Measurements from ENCODE around the gene LCN6. TPM values are rescaled to one million over a fixed set of nuclear protein-coding genes. Genes with fewer than 3 reads are reported as not detected.

The LCN6 gene
- total and polyA plus RNA-seq, 9 of the 15 experiments (the other 6 are each of a cell fraction or from before 2014, with no cell fraction given) = 0.10 to 0.45 (median 0.37) TPM; not detected in 5

DNA sequence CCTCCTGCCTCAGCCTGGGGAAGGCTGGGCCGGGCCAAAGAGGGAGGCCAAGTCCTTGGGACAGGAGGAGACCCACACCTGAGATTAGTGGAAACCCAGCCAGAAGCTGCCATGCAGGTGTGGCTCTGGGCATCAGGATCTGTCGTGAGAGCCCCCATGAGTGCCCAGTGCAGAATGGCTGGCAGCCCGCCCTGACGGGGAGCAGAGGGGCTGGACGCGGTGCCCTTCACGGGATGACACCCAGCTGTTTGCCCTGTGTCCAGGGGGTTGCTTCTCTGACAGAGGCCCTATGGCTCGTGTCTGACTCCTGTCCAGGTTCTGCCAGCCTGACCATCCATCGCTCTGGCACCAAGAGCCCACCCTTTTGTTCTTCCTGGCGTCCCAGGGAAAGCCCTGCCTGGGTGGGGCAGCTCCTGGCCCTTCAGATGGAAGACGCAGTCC is 27.4 kb downstream of the LCN6 start (continued):
- TF ChIP-seq ZZZ3 (IDR thresholded peaks at IDR 0.05) (no peak), KLF1 (tag; IDR thresholded peaks at IDR 0.05) (no peak)

DNA sequence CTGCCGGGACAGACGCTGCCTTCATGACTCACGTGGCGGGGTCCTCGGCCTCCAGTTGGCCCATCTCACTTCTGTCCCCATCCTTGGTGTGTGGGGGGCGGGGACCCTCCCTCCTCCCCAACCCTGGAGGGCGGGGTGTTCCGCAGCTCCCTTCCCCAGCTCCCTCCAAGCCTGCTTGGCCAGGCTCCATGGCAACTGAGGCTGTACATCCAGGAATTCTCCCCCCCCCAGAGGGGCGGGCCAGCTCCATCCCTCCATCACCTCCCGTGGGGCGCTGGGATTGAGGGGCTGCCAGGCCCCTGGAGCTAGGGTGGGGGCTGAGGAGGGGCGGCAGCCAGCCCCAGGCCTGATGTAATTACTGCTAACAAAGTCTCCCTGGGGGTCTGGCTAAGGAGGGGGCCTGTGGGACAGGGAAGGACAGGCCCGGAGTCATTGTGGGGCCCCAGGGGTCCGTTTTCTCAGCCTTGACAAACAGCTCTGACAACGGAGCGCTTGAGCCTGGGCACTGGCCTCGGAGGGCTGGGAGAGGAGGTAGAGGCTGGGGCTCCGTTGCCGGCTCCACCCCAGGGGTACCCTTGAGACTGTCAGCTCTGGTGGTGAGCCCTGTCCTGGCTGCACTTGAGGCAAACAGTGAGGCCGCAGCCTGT is 28.0 kb downstream of the LCN6 start:
- ATAC-seq (peak; percentile 10), FAIRE-seq (no peak), DNase-seq (ENCODE audit: extremely low read depth in 1 of 4, low spot score in 3 of 4) (peak in 1 of 4 experiments; percentile 51)
- no peak overlapping the region for H3K4me2 ChIP-seq (ENCODE audit: insufficient read depth, low read length)
- POLR2A ChIA-PET = interaction anchor here (0.5 to 1.7 kb wide), 7 partner anchors 9 to 45 kb away, joined by 3 to 5 read pairs (median 3); no protein-coding TSS in a partner anchor
- no peaks in the 10 kb centered on the region for H3K27me3 ChIP-seq (ENCODE audit: control insufficient read depth in 2 of 2, insufficient read depth in 2 of 2, low read length in 2 of 2)
- CTCF ChIA-PET (ENCODE audit: low intra/inter-chr PET ratio) = no interaction called here
- in situ Hi-C loops (cut with MboI) = no loop called here
- no peak overlapping the region for H2AFZ ChIP-seq (ENCODE audit: low read depth, low read length)
- no TSS peak for BruUV-seq (replicated peaks)
- 37% methylated on average over 14 of the region's 20 CpGs for WGBS (ENCODE audit: insufficient coverage, low coverage, missing lambda C conversion rate)
- no peaks in the 10 kb centered on the region for H3K9me1 ChIP-seq (ENCODE audit: control insufficient read depth, insufficient read depth, low read length)
- H3K79me2 ChIP-seq (ENCODE audit: control insufficient read depth, insufficient read depth, low read length) = peaks cover 19% of the 10 kb centered on the region
- H3K9ac ChIP-seq (ENCODE audit: insufficient read depth in 1 of 2, low read depth in 2 of 2, low read length in 2 of 2) = peak overlapping the region in 1 of 2 experiments; percentile 26; a peak in 1 of 4 replicates
- peaks cover 0 to 82% of the 10 kb centered on the region in 2 experiments; a peak in 4 of 5 replicates for H3K4me1 ChIP-seq (replicated peaks in 1 of 2; ENCODE audit: control insufficient read depth in 2 of 2, insufficient read depth in 2 of 2, low read length in 2 of 2)
- H3K9me3 ChIP-seq (replicated peaks; ENCODE audit: control insufficient read depth, insufficient read depth, low read depth, low read length) = no peaks in the 10 kb centered on the region
- intact Hi-C loops (cut with micrococcal nuclease) = no loop called here
- peaks cover 32% of the 10 kb centered on the region for H4K20me1 ChIP-seq (replicated peaks; ENCODE audit: control insufficient read depth, insufficient read depth, low read length)
- H3K36me3 ChIP-seq (ENCODE audit: control insufficient read depth, insufficient read depth, low read length) = peaks cover 48% of the 10 kb centered on the region; the same call in 2 of the 3 replicates
- no peak overlapping the region for H3K4me3 ChIP-seq
- no peak overlapping the region for H3K27ac ChIP-seq (ENCODE audit: extremely low read depth, low read depth, low read length)
- TF ChIP-seq ZNF707 (CRISPR knock-in tag; conservative IDR thresholded peaks at IDR 0.05) (no peak), TGIF2 (CRISPR knock-in tag; IDR thresholded peaks at IDR 0.05) (no peak), POLR2AphosphoS2 (IDR thresholded peaks at IDR 0.05; ENCODE audit: low read length) (peak; percentile 30; the same call in 1 of the 2 replicates), POLR2A (conservative IDR thresholded peaks at IDR 0.05) (0 out of 2 replicates have a peak, but pooled peaks have one; percentile 16), HNRNPUL1 (IDR thresholded peaks at IDR 0.05; ENCODE audit: low read length) (no peak), ARNT (IDR thresholded peaks at IDR 0.05) (no peak)
- TF ChIP-seq, protein P1, sequence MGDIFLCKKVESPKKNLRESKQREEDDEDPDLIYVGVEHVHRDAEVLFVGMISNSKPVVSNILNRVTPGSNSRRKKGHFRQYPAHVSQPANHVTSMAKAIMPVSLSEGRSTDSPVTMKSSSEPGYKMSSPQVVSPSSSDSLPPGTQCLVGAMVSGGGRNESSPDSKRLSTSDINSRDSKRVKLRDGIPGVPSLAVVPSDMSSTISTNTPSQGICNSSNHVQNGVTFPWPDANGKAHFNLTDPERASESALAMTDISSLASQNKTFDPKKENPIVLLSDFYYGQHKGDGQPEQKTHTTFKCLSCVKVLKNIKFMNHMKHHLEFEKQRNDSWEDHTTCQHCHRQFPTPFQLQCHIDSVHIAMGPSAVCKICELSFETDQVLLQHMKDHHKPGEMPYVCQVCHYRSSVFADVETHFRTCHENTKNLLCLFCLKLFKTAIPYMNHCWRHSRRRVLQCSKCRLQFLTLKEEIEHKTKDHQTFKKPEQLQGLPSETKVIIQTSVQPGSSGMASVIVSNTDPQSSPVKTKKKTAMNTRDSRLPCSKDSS (IDR thresholded peaks at IDR 0.05; ENCODE audit: low read depth, partially characterized antibody) = no peak
- TF ChIP-seq, protein P2, sequence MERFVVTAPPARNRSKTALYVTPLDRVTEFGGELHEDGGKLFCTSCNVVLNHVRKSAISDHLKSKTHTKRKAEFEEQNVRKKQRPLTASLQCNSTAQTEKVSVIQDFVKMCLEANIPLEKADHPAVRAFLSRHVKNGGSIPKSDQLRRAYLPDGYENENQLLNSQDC (CRISPR knock-in tag; IDR thresholded peaks at IDR 0.05) = no peak
- TF ChIP-seq, protein P3, sequence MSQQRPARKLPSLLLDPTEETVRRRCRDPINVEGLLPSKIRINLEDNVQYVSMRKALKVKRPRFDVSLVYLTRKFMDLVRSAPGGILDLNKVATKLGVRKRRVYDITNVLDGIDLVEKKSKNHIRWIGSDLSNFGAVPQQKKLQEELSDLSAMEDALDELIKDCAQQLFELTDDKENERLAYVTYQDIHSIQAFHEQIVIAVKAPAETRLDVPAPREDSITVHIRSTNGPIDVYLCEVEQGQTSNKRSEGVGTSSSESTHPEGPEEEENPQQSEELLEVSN (IDR thresholded peaks at IDR 0.05; ENCODE audit: borderline replicate concordance in 1 of 2, extremely low read depth in 1 of 2, insufficient read depth in 1 of 2, insufficient read length in 1 of 2, low read depth in 1 of 2, low read length in 1 of 2, poor library complexity in 1 of 2, severe bottlenecking in 1 of 2) = no peak
- TF ChIP-seq, protein P4, sequence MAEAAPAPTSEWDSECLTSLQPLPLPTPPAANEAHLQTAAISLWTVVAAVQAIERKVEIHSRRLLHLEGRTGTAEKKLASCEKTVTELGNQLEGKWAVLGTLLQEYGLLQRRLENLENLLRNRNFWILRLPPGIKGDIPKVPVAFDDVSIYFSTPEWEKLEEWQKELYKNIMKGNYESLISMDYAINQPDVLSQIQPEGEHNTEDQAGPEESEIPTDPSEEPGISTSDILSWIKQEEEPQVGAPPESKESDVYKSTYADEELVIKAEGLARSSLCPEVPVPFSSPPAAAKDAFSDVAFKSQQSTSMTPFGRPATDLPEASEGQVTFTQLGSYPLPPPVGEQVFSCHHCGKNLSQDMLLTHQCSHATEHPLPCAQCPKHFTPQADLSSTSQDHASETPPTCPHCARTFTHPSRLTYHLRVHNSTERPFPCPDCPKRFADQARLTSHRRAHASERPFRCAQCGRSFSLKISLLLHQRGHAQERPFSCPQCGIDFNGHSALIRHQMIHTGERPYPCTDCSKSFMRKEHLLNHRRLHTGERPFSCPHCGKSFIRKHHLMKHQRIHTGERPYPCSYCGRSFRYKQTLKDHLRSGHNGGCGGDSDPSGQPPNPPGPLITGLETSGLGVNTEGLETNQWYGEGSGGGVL (CRISPR knock-in tag; IDR thresholded peaks at IDR 0.05) = no peak
- TF ChIP-seq, protein P5, sequence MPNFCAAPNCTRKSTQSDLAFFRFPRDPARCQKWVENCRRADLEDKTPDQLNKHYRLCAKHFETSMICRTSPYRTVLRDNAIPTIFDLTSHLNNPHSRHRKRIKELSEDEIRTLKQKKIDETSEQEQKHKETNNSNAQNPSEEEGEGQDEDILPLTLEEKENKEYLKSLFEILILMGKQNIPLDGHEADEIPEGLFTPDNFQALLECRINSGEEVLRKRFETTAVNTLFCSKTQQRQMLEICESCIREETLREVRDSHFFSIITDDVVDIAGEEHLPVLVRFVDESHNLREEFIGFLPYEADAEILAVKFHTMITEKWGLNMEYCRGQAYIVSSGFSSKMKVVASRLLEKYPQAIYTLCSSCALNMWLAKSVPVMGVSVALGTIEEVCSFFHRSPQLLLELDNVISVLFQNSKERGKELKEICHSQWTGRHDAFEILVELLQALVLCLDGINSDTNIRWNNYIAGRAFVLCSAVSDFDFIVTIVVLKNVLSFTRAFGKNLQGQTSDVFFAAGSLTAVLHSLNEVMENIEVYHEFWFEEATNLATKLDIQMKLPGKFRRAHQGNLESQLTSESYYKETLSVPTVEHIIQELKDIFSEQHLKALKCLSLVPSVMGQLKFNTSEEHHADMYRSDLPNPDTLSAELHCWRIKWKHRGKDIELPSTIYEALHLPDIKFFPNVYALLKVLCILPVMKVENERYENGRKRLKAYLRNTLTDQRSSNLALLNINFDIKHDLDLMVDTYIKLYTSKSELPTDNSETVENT (CRISPR knock-in tag; IDR thresholded peaks at IDR 0.05) = no peak

Measured in K562 (cell line).